Ishikawa (cell line): ENCODE results near the gene CCNL2.

Source experiments
- CEBPB ChIP-seq: IDR thresholded peaks from 2 replicates; pipeline ENCODE4 v1.6.1; 2012
- CREB1 ChIP-seq: IDR thresholded peaks from 2 replicates; pipeline ENCODE4 v1.6.1; 2012; ENCODE audit warnings: low read depth
- EGR1 ChIP-seq: IDR thresholded peaks from 2 replicates; pipeline ENCODE4 v1.6.1; 2012
- EP300 ChIP-seq: IDR thresholded peaks from 2 replicates; pipeline ENCODE4 v1.6.1; 2012; ENCODE audit warnings: borderline replicate concordance
- FOXM1 ChIP-seq: IDR thresholded peaks from 2 replicates; pipeline ENCODE4 v1.6.1; 2012; ENCODE audit warnings: low read depth, borderline replicate concordance
- MAX ChIP-seq: IDR thresholded peaks from 2 replicates; pipeline ENCODE4 v1.6.1; 2012
- NFIC ChIP-seq: IDR thresholded peaks from 2 replicates; pipeline ENCODE4 v1.6.1; 2012
- RAD21 ChIP-seq: IDR thresholded peaks from 2 replicates; pipeline ENCODE4 v1.6.1; 2012; ENCODE audit warnings: low read depth
- TAF1 ChIP-seq: IDR thresholded peaks from 2 replicates; pipeline ENCODE4 v1.6.1; 2012; ENCODE audit warnings: low read depth, mild to moderate bottlenecking
- TCF12 ChIP-seq: IDR thresholded peaks from 2 replicates; pipeline ENCODE4 v1.6.1; 2012; ENCODE audit warnings: low read depth
- TEAD4 ChIP-seq: IDR thresholded peaks from 2 replicates; pipeline ENCODE4 v1.6.1; 2012
- USF1 ChIP-seq: IDR thresholded peaks from 2 replicates; pipeline ENCODE4 v1.6.1; 2012
- YY1 ChIP-seq: IDR thresholded peaks from 2 replicates; pipeline ENCODE4 v1.6.1; 2012; ENCODE audit warnings: low read depth
- ZBTB7A ChIP-seq: IDR thresholded peaks from 2 replicates; pipeline ENCODE4 v1.6.1; 2012; ENCODE audit warnings: low read depth
- TF ChIP-seq, protein P1 (sequence below): IDR thresholded peaks from 2 replicates; pipeline ENCODE4 v1.6.1; 2012; ENCODE audit warnings: low read depth, mild to moderate bottlenecking

Gene CCNL2

DNA sequence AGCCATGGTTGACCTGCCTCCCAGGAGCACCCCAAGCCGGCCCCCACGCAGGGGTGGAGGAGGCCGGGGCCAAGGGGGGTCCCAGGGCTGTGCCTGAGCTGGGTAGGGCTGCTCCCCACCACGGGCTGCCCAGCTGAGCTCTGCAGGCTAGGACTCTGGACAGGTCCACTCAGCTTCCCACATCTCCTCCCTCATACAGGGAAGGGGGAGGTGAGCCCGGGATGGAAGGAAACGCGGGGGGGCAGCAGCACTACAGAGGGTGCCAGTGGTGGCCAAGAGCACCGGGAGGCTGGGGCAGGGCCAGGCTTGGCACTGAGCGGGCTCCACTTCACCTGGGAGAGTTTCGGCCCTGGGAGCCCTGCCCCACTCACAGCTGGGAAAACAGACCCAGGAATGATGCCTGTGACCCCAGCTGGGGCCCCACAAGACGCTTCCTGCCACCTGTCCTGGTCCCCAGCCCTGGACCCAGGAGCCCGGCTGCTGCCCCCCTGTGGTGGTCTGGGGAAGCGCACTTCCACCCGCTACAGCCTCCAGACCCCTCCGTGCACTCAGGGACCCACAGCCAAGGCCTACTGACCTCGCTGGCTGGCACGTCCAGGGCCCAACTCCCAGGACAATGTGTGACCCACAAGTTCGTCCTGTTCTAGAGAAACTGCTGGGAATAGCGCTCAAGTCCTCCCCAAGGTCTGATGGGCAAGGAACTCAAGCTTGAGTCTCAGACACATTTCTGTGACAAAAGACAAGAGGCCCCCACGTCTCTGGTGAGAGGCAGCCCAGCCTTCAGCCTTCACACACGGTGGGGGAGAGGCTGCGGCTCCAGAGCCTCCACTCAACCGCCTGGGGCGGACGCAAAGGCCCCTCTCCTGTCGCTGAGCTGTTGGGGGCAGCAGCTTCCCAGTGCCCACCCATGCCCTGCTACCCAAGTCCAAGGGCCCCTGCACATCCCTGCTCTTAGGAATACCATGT lies 27.1 kb downstream of the CCNL2 start:
- TF ChIP-seq USF1 (no peak), RAD21 (peak; percentile 48; the same call in 1 of the 2 replicates)

DNA sequence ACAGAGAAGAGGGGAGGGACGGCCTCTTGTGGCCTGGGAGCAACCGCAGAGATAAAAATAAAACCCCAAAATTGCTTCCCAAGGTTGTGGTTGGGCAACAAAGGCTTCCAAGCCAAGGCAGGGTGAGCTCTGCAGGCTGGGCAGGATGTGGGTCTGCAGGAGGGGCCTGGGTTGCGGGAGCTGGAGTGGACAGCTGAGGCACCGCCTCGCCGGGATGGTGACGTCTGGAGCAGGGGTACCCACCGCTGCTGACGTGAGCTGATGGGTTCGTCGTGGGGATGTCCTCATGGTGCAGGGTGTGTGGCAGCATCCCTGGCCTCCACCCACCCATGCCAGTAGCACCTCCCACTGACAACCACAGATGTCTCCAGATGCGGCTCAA lies 27.8 kb downstream of the CCNL2 start:
- no peak for TF ChIP-seq TAF1
- TF ChIP-seq TCF12, result no peak
- no peak for TF ChIP-seq TEAD4
- no peak for TF ChIP-seq CEBPB
- TF ChIP-seq USF1, result no peak
- no peak for TF ChIP-seq MAX

GRCh38 chr1:1370771-1371300 lies 28.3 kb downstream of the CCNL2 start:
- no peak for TF ChIP-seq TAF1

DNA sequence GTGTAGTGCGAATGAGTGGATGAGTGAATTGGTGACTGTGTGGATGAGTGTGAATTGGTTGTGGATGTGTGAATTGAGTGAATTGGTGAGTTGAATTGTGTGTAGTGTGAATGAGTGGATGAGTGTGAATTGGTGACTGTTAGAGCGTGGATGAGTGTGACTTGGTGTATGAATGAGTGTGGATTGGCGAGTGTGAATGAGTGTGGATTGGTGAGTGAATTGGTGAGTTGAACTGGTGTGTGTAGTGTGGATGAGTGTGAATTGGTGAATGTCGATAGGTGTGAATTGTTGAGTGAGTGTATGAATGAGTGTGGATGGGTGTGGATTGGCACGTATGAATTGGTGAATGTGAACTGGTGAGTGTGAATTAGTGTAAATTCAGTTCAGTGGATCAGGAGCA lies 31.8 kb downstream of the CCNL2 start:
- TF ChIP-seq, protein P1, sequence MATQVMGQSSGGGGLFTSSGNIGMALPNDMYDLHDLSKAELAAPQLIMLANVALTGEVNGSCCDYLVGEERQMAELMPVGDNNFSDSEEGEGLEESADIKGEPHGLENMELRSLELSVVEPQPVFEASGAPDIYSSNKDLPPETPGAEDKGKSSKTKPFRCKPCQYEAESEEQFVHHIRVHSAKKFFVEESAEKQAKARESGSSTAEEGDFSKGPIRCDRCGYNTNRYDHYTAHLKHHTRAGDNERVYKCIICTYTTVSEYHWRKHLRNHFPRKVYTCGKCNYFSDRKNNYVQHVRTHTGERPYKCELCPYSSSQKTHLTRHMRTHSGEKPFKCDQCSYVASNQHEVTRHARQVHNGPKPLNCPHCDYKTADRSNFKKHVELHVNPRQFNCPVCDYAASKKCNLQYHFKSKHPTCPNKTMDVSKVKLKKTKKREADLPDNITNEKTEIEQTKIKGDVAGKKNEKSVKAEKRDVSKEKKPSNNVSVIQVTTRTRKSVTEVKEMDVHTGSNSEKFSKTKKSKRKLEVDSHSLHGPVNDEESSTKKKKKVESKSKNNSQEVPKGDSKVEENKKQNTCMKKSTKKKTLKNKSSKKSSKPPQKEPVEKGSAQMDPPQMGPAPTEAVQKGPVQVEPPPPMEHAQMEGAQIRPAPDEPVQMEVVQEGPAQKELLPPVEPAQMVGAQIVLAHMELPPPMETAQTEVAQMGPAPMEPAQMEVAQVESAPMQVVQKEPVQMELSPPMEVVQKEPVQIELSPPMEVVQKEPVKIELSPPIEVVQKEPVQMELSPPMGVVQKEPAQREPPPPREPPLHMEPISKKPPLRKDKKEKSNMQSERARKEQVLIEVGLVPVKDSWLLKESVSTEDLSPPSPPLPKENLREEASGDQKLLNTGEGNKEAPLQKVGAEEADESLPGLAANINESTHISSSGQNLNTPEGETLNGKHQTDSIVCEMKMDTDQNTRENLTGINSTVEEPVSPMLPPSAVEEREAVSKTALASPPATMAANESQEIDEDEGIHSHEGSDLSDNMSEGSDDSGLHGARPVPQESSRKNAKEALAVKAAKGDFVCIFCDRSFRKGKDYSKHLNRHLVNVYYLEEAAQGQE, result no peak
- no peak for TF ChIP-seq USF1
- no peak for TF ChIP-seq EP300
- TF ChIP-seq CREB1, result no peak
- TF ChIP-seq TAF1, result no peak

GRCh38 chr1:1366699-1367066 lies 32.5 kb downstream of the CCNL2 start:
- TF ChIP-seq TCF12 (no peak), TEAD4 (no peak), YY1 (no peak), MAX (no peak), EP300 (no peak), CREB1 (no peak), ZBTB7A (no peak), FOXM1 (no peak), NFIC (no peak), TAF1 (no peak), EGR1 (no peak), CEBPB (no peak), USF1 (no peak)
- TF ChIP-seq, protein P1, result no peak
